GM23338 (cell line): ENCODE results near the gene TLNRD1. TPM values are rescaled to one million over a fixed set of nuclear protein-coding genes. Genes with fewer than 3 reads are reported as not detected.

ENCODE experiments used
- ATAC-seq: fragments of 200-7000 bp; cut with Tn5 transposase; 3 replicates; pipeline ENCODE4 v1.9.1; 2020
- DNase-seq: peaks from one replicate; pipeline ENCODE4 v3.0.0-alpha.2; 2015; ENCODE audit warnings: low spot score
- H2AFZ ChIP-seq: fragments of 200-600 bp; sonication (generic); 2 replicates; pipeline ENCODE4 v1.8.0; 2016; ENCODE audit warnings: antibody characterized with exemption, mild to moderate bottlenecking, moderate library complexity
- H3F3A ChIP-seq: fragments of 200-600 bp; sonication (generic); replicated peaks from 2 replicates; pipeline ENCODE4 v1.8.0; 2017; ENCODE audit warnings: antibody characterized with exemption, mixed run types, low read depth
- H3K27ac ChIP-seq: fragments of 200-600 bp; sonication (generic); 2 replicates; pipeline ENCODE4 v1.6.1; 2016; ENCODE audit warnings: low read depth
- H3K27me3 ChIP-seq: fragments of 200-600 bp; sonication (generic); 2 replicates; pipeline ENCODE4 v1.8.0; 2016; ENCODE audit warnings: mild to moderate bottlenecking, mixed run types, moderate library complexity; ENCODE audit not compliant: insufficient read depth
- H3K36me3 ChIP-seq: fragments of 200-600 bp; sonication (generic); 2 replicates; pipeline ENCODE4 v1.8.0; 2016; ENCODE audit warnings: mild to moderate bottlenecking; ENCODE audit not compliant: insufficient read depth
- H3K4me1 ChIP-seq: fragments of 200-600 bp; sonication (generic); 2 replicates; pipeline ENCODE4 v1.8.0; 2016; ENCODE audit warnings: mild to moderate bottlenecking, moderate library complexity; ENCODE audit not compliant: insufficient read depth
- H3K4me2 ChIP-seq: fragments of 200-600 bp; sonication (generic); 2 replicates; pipeline ENCODE4 v1.7.1; 2017; ENCODE audit warnings: mixed run types
- H3K4me3 ChIP-seq: fragments of 200-600 bp; sonication (generic); 2 replicates; pipeline ENCODE4 v1.6.1; 2016; ENCODE audit warnings: mixed run types
- H3K79me2 ChIP-seq: fragments of 200-600 bp; sonication (generic); replicated peaks from 2 replicates; pipeline ENCODE4 v1.8.0; 2017; ENCODE audit warnings: mild to moderate bottlenecking; ENCODE audit not compliant: insufficient read depth
- H3K9me2 ChIP-seq: fragments of 200-600 bp; sonication (generic); 2 replicates; pipeline ENCODE4 v1.8.0; 2017; ENCODE audit not compliant: insufficient read depth
- H4K20me1 ChIP-seq: fragments of 200-600 bp; sonication (generic); replicated peaks from 2 replicates; pipeline ENCODE4 v1.8.0; 2017; ENCODE audit warnings: mild to moderate bottlenecking; ENCODE audit not compliant: insufficient read depth
- H3K27ac Mint-ChIP-seq: 2 replicates; pipeline ENCODE4 v1.8.0; 2020; ENCODE audit warnings: inconsistent platforms, mild to moderate bottlenecking, moderate library complexity, mixed read lengths
- H3K27me3 Mint-ChIP-seq: 3 replicates; pipeline ENCODE4 v1.8.0; 2022; ENCODE audit warnings: low read depth, mild to moderate bottlenecking, moderate library complexity, mixed read lengths, inconsistent platforms; ENCODE audit not compliant: insufficient read depth, poor library complexity
- H3K36me3 Mint-ChIP-seq: 3 replicates; pipeline ENCODE4 v1.8.0; 2021; ENCODE audit warnings: low read depth, mild to moderate bottlenecking, inconsistent platforms, moderate library complexity, mixed read lengths
- H3K4me1 Mint-ChIP-seq: 3 replicates; pipeline ENCODE4 v1.8.0; 2020; ENCODE audit warnings: mild to moderate bottlenecking, inconsistent platforms, mixed read lengths
- H3K4me3 Mint-ChIP-seq: 3 replicates; pipeline ENCODE4 v1.8.0; 2021; ENCODE audit warnings: moderate library complexity, mild to moderate bottlenecking, inconsistent platforms, mixed read lengths
- H3K9me3 Mint-ChIP-seq: 3 replicates; pipeline ENCODE4 v1.8.0; 2020; ENCODE audit warnings: moderate library complexity, mild to moderate bottlenecking, inconsistent platforms, mixed read lengths
- CREB1 ChIP-seq: fragments of 250-450 bp; sonication (Bioruptor Pico); IDR thresholded peaks from 2 replicates; pipeline ENCODE4 v1.5.0; 2020; ENCODE audit warnings: low read depth, mild to moderate bottlenecking, moderate library complexity
- EZH2 ChIP-seq: fragments of 200-600 bp; sonication (generic); IDR thresholded peaks from one replicate; pipeline ENCODE4 v1.8.0; 2017; ENCODE audit warnings: antibody characterized with exemption, mild to moderate bottlenecking, low read depth; ENCODE audit not compliant: unreplicated experiment
- EZH2phosphoT487 ChIP-seq: fragments of 200-600 bp; sonication (generic); IDR thresholded peaks from one replicate; pipeline ENCODE4 v1.8.1; 2018; ENCODE audit warnings: antibody characterized with exemption; ENCODE audit not compliant: unreplicated experiment
- JUNB ChIP-seq: IDR thresholded peaks from one replicate; pipeline ENCODE4 v1.6.1; 2016; ENCODE audit warnings: antibody characterized with exemption; ENCODE audit not compliant: unreplicated experiment
- NANOG ChIP-seq: IDR thresholded peaks from 2 replicates; pipeline ENCODE4 v1.6.1; 2016; ENCODE audit warnings: antibody characterized with exemption, borderline replicate concordance
- POLR2AphosphoS5 ChIP-seq: IDR thresholded peaks from 2 replicates; pipeline ENCODE4 v1.6.1; 2016; ENCODE audit warnings: antibody characterized with exemption, low read depth
- ZNF114 ChIP-seq: fragments of 250-450 bp; sonication (Bioruptor Pico); IDR thresholded peaks from 2 replicates; pipeline ENCODE4 v1.5.0; 2020; ENCODE audit warnings: mild to moderate bottlenecking, moderate library complexity
- polyA plus RNA-seq: library from polyadenylated mRNA; unstranded; fragments of >200 nt; fragmentation: Nextera tagmentation; extraction: Ambion mirVana; gene quantifications from 2 replicates; pipeline ENCODE4 v1.2.1, GENCODE V29; 2016
- total RNA-seq: library from RNA; depleted of rRNA; stranded (reverse); fragments of >200 nt; shearing (Covaris generic); gene quantifications from 2 replicates; pipeline ENCODE4 v1.2.3, GENCODE V29; 2014
- TF ChIP-seq, protein P1 (sequence below), 2 experiments: fragments of 200-600 bp in 1 of 2; sonication (generic) in 1 of 2; conservative IDR thresholded peaks; 2 replicates each; pipeline versions ENCODE4 v1.5.1 to v1.6.1; 2016 to 2017; ENCODE audit warnings: antibody characterized with exemption in 2 of 2, low read depth in 2 of 2, mild to moderate bottlenecking in 2 of 2, moderate library complexity in 1 of 2
- TF ChIP-seq, protein P2 (sequence below): fragments of 250-450 bp; sonication (Bioruptor Pico); IDR thresholded peaks from 2 replicates; pipeline ENCODE4 v1.5.0; 2020; ENCODE audit warnings: mild to moderate bottlenecking, moderate library complexity
- TF ChIP-seq, protein P3 (sequence below): IDR thresholded peaks from one replicate; pipeline ENCODE4 v1.6.1; 2018; ENCODE audit warnings: antibody characterized with exemption; ENCODE audit not compliant: unreplicated experiment

TLNRD1 gene
- total and polyA plus RNA-seq, 2 experiments from 2014 or later: 6.7 to 27.3 TPM

DNA sequence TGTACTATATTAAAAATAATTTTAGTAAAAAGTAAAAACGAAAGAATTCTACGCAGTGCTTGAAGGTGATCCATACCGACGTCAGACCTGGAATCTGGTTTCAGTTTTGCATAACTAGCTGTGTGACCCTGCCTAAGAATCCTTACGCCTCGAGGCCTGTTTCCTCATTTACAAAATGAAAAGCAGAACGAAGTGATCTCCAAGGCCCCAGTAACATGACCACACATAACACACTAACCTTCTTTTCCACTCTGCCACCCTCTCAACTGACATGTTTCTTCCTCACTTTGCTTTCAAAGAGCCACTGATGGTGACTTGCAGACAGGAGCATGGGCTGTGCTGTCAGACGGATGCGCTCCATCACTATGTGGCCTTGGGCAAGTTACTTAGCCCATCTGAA, 15.9 kb upstream of the TLNRD1 start:
- Histone ChIP-seq H3F3A (no peaks in the 10 kb centered on the region), H4K20me1 (peaks cover 42% of the 10 kb centered on the region), H3K9me2 (no peaks in the 10 kb centered on the region), H3K4me1 (peaks cover 36% of the 10 kb centered on the region), H3K4me2 (peak overlapping the region; percentile 45; the same call in 1 of the 2 replicates), H2AFZ (no peak overlapping the region), H3K27ac (0 out of 2 replicates have a peak overlapping the region, but pooled peaks have one; percentile 55), H3K4me3 (no peak overlapping the region), H3K79me2 (peaks cover 77% of the 10 kb centered on the region), H3K27me3 (no peaks in the 10 kb centered on the region), H3K36me3 (peaks cover 6% of the 10 kb centered on the region)
- DNase-seq: no peak
- Mint-ChIP-seq H3K27me3 (peaks cover 7% of the 10 kb centered on the region), H3K36me3 (peaks cover 17% of the 10 kb centered on the region), H3K4me3 (no peak overlapping the region), H3K27ac (no peak overlapping the region), H3K9me3 (no peaks in the 10 kb centered on the region), H3K4me1 (peaks cover 27% of the 10 kb centered on the region)
- ATAC-seq: no peak
- TF ChIP-seq JUNB: no peak
- TF ChIP-seq, protein P1, sequence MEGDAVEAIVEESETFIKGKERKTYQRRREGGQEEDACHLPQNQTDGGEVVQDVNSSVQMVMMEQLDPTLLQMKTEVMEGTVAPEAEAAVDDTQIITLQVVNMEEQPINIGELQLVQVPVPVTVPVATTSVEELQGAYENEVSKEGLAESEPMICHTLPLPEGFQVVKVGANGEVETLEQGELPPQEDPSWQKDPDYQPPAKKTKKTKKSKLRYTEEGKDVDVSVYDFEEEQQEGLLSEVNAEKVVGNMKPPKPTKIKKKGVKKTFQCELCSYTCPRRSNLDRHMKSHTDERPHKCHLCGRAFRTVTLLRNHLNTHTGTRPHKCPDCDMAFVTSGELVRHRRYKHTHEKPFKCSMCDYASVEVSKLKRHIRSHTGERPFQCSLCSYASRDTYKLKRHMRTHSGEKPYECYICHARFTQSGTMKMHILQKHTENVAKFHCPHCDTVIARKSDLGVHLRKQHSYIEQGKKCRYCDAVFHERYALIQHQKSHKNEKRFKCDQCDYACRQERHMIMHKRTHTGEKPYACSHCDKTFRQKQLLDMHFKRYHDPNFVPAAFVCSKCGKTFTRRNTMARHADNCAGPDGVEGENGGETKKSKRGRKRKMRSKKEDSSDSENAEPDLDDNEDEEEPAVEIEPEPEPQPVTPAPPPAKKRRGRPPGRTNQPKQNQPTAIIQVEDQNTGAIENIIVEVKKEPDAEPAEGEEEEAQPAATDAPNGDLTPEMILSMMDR (conservative IDR thresholded peaks at IDR 0.05; ENCODE audit: low read depth in 2 of 2): no peak
- TF ChIP-seq EZH2: no peak
- TF ChIP-seq, protein P2, sequence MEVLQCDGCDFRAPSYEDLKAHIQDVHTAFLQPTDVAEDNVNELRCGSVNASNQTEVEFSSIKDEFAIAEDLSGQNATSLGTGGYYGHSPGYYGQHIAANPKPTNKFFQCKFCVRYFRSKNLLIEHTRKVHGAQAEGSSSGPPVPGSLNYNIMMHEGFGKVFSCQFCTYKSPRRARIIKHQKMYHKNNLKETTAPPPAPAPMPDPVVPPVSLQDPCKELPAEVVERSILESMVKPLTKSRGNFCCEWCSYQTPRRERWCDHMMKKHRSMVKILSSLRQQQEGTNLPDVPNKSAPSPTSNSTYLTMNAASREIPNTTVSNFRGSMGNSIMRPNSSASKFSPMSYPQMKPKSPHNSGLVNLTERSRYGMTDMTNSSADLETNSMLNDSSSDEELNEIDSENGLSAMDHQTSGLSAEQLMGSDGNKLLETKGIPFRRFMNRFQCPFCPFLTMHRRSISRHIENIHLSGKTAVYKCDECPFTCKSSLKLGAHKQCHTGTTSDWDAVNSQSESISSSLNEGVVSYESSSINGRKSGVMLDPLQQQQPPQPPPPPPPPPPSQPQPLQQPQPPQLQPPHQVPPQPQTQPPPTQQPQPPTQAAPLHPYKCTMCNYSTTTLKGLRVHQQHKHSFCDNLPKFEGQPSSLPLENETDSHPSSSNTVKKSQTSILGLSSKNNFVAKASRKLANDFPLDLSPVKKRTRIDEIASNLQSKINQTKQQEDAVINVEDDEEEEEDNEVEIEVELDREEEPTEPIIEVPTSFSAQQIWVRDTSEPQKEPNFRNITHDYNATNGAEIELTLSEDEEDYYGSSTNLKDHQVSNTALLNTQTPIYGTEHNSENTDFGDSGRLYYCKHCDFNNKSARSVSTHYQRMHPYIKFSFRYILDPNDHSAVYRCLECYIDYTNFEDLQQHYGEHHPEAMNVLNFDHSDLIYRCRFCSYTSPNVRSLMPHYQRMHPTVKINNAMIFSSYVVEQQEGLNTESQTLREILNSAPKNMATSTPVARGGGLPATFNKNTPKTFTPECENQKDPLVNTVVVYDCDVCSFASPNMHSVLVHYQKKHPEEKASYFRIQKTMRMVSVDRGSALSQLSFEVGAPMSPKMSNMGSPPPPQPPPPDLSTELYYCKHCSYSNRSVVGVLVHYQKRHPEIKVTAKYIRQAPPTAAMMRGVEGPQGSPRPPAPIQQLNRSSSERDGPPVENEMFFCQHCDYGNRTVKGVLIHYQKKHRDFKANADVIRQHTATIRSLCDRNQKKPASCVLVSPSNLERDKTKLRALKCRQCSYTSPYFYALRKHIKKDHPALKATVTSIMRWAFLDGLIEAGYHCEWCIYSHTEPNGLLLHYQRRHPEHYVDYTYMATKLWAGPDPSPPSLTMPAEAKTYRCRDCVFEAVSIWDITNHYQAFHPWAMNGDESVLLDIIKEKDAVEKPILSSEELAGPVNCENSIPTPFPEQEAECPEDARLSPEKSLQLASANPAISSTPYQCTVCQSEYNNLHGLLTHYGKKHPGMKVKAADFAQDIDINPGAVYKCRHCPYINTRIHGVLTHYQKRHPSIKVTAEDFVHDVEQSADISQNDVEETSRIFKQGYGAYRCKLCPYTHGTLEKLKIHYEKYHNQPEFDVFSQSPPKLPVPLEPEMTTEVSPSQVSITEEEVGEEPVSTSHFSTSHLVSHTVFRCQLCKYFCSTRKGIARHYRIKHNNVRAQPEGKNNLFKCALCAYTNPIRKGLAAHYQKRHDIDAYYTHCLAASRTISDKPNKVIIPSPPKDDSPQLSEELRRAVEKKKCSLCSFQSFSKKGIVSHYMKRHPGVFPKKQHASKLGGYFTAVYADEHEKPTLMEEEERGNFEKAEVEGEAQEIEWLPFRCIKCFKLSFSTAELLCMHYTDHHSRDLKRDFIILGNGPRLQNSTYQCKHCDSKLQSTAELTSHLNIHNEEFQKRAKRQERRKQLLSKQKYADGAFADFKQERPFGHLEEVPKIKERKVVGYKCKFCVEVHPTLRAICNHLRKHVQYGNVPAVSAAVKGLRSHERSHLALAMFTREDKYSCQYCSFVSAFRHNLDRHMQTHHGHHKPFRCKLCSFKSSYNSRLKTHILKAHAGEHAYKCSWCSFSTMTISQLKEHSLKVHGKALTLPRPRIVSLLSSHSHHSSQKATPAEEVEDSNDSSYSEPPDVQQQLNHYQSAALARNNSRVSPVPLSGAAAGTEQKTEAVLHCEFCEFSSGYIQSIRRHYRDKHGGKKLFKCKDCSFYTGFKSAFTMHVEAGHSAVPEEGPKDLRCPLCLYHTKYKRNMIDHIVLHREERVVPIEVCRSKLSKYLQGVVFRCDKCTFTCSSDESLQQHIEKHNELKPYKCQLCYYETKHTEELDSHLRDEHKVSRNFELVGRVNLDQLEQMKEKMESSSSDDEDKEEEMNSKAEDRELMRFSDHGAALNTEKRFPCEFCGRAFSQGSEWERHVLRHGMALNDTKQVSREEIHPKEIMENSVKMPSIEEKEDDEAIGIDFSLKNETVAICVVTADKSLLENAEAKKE: no peak
- no peak for TF ChIP-seq EZH2phosphoT487
- TF ChIP-seq, protein P3, sequence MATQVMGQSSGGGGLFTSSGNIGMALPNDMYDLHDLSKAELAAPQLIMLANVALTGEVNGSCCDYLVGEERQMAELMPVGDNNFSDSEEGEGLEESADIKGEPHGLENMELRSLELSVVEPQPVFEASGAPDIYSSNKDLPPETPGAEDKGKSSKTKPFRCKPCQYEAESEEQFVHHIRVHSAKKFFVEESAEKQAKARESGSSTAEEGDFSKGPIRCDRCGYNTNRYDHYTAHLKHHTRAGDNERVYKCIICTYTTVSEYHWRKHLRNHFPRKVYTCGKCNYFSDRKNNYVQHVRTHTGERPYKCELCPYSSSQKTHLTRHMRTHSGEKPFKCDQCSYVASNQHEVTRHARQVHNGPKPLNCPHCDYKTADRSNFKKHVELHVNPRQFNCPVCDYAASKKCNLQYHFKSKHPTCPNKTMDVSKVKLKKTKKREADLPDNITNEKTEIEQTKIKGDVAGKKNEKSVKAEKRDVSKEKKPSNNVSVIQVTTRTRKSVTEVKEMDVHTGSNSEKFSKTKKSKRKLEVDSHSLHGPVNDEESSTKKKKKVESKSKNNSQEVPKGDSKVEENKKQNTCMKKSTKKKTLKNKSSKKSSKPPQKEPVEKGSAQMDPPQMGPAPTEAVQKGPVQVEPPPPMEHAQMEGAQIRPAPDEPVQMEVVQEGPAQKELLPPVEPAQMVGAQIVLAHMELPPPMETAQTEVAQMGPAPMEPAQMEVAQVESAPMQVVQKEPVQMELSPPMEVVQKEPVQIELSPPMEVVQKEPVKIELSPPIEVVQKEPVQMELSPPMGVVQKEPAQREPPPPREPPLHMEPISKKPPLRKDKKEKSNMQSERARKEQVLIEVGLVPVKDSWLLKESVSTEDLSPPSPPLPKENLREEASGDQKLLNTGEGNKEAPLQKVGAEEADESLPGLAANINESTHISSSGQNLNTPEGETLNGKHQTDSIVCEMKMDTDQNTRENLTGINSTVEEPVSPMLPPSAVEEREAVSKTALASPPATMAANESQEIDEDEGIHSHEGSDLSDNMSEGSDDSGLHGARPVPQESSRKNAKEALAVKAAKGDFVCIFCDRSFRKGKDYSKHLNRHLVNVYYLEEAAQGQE: no peak
- TF ChIP-seq ZNF114 (CRISPR knock-in tag): no peak
- TF ChIP-seq POLR2AphosphoS5: no peak
- no peak for TF ChIP-seq NANOG
- no peak for TF ChIP-seq CREB1 (CRISPR knock-in tag)
